SK-N-MC (cell line): ENCODE results near the gene NTRK2.

Experiments
- EZH2 ChIP-seq: fragments of 200-600 bp; sonication (generic); IDR thresholded peaks from one replicate; pipeline ENCODE4 v1.6.1; 2017; ENCODE audit warnings: antibody characterized with exemption
- FOXP2 ChIP-seq: optimal IDR thresholded peaks from 2 replicates; pipeline ENCODE3; 2011; ENCODE audit warnings: mild to moderate bottlenecking, moderate library complexity; ENCODE audit not compliant: insufficient read depth; ENCODE audit errors: extremely low read length, control extremely low read depth
- POLR2AphosphoS5 ChIP-seq: IDR thresholded peaks from 2 replicates; pipeline ENCODE4 v1.6.1; 2012; ENCODE audit warnings: mild to moderate bottlenecking, low read depth, low read length, borderline replicate concordance

DNA sequence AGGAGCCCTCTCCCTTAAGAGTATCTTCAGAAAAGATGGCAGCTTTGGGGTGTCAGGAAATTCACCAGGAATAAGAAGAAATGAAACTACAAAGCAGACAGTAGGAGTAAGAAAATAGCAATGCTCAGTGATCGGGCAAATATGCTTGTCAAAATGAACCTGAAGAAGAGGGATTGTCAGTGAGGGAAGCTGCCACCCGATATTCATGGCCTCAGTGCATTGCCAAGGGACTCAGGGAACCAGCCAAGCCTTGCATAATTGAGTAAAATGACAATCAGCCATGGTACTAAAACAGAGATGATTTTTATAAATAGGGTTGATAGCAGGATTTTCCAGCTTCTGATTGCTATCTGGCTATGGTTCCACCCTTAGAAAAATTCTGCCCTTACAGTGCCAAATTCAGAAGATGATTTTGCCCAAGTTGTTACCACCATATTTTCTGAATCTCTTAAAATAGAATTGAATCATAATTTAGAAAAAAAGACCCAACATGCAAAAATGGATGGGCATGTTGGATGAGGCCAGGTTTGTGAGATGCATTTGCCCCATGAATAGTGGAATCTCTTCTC, 274.0 kb downstream of the NTRK2 start:
- TF ChIP-seq EZH2 (no peak), POLR2AphosphoS5 (no peak), FOXP2 (no peak)
